ENCODE results near the gene CPS1.

DNA sequence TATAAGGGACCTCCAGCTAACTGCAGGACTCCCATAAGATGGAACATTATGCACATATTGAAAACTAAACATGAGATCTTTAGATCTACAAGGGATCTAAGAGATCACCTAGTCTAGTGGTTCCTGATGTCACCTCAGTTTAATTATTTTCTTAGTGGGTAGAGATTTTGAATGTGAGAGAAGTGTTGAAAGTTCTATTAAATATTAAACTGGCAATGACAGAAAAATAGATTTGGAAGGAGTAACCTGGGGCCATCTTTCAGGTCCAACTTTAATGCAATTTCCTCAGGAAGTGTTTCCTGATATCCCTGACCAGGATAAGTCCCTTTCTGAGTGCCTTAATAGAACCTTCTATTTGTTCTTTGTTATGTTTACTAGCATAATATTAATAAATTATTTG is 29.1 kb upstream of the CPS1 start:
- TF ChIP-seq CTCF (IDR thresholded peaks at IDR 0.05) (no peak), POLR2A (IDR thresholded peaks at IDR 0.05) (no peak)

Data from breast epithelium (tissue), 3 donors.